K562 (cell line): ENCODE results near the gene PGF. TPM values are rescaled to one million over a fixed set of nuclear protein-coding genes. Genes with fewer than 3 reads are reported as not detected.

Experiments used
- BMI1 ChIP-seq: fragments of 150-350 bp; IDR thresholded peaks from 2 replicates; pipeline ENCODE4 v1.6.1; 2014; ENCODE audit warnings: low read length
- C11orf30 ChIP-seq: fragments of 450-650 bp; IDR thresholded peaks from 2 replicates; pipeline ENCODE4 v1.6.1; 2016; ENCODE audit warnings: low read depth, mild to moderate bottlenecking
- CC2D1A ChIP-seq: fragments of 450-650 bp; IDR thresholded peaks from 2 replicates; pipeline ENCODE4 v1.6.1; 2017; ENCODE audit warnings: mild to moderate bottlenecking
- CEBPB ChIP-seq: fragments of 450-650 bp; IDR thresholded peaks from 2 replicates; pipeline ENCODE4 v1.6.1; 2016; ENCODE audit warnings: missing genetic modification characterization, missing compliant biosample characterization
- CTCFL ChIP-seq: IDR thresholded peaks from 2 replicates; pipeline ENCODE4 v1.6.1; 2011; ENCODE audit warnings: borderline replicate concordance, low read depth, mild to moderate bottlenecking, moderate library complexity, low read length; ENCODE audit not compliant: insufficient read depth, poor library complexity, severe bottlenecking
- DACH1 ChIP-seq: fragments of 450-650 bp; IDR thresholded peaks from 2 replicates; pipeline ENCODE4 v1.6.1; 2018; ENCODE audit not compliant: partially characterized antibody
- ETS1 ChIP-seq: conservative IDR thresholded peaks from 2 replicates; pipeline ENCODE4 v1.6.1; 2011; ENCODE audit warnings: low read depth, mild to moderate bottlenecking, low read length; ENCODE audit not compliant: control insufficient read depth
- FOXJ3 ChIP-seq: sonication (generic); formaldehyde crosslinking; IDR thresholded peaks from 2 replicates; pipeline ENCODE4 v1.4.0; 2020; ENCODE audit warnings: mild to moderate bottlenecking, missing genetic modification reagents
- HOXB6 ChIP-seq: fragments of 250-450 bp; sonication (Bioruptor Pico); IDR thresholded peaks from 2 replicates; pipeline ENCODE4 v1.5.1; 2022; ENCODE audit warnings: mild to moderate bottlenecking, borderline replicate concordance
- MAFK ChIP-seq: IDR thresholded peaks from 2 replicates; pipeline ENCODE4 v1.6.1; 2011; ENCODE audit warnings: low read length, improper control_type of control experiment
- NR2C1 ChIP-seq, 2 experiments: fragments of 450-650 bp; IDR thresholded peaks; 2 replicates each; pipeline ENCODE4 v1.6.1; 2017; ENCODE audit warnings: mild to moderate bottlenecking in 2 of 2, antibody characterized with exemption in 1 of 2, inconsistent platforms in 1 of 2, missing compliant biosample characterization in 1 of 2, missing genetic modification characterization in 1 of 2
- PREB ChIP-seq: sonication (generic); formaldehyde crosslinking; IDR thresholded peaks from 2 replicates; pipeline ENCODE4 v1.8.1; 2023; ENCODE audit warnings: mild to moderate bottlenecking, missing genetic modification reagents
- RBM17 ChIP-seq: fragments of 200-400 bp; formaldehyde crosslinking; IDR thresholded peaks from 2 replicates; pipeline ENCODE4 v1.6.1; 2017; ENCODE audit warnings: low read depth, mild to moderate bottlenecking, low read length, borderline replicate concordance
- SAP30 ChIP-seq: fragments of 200-600 bp; sonication (generic); IDR thresholded peaks from 2 replicates; pipeline ENCODE4 v1.6.1; 2012; ENCODE audit warnings: borderline replicate concordance, low read depth, mild to moderate bottlenecking, moderate library complexity, low read length, control low read depth, inconsistent platforms; ENCODE audit not compliant: insufficient read depth, poor library complexity, severe bottlenecking
- SMARCA5 ChIP-seq: fragments of 450-650 bp; IDR thresholded peaks from 2 replicates; pipeline ENCODE4 v1.6.1; 2016
- TAF15 ChIP-seq: fragments of 200-400 bp; formaldehyde crosslinking; IDR thresholded peaks from 2 replicates; pipeline ENCODE4 v1.6.1; 2017; ENCODE audit warnings: mild to moderate bottlenecking, low read depth, low read length, moderate library complexity
- TBL1XR1 ChIP-seq, 2 experiments: IDR thresholded peaks; 2 replicates each; pipeline ENCODE4 v1.6.1; 2012; ENCODE audit warnings: improper control_type of control experiment in 2 of 2, low read length in 2 of 2, mild to moderate bottlenecking in 1 of 2
- ZBTB2 ChIP-seq: fragments of 450-650 bp; IDR thresholded peaks from 2 replicates; pipeline ENCODE4 v1.6.1; 2016; ENCODE audit warnings: antibody characterized with exemption
- ZNF274 ChIP-seq: IDR thresholded peaks from 2 replicates; pipeline ENCODE4 v1.6.1; 2011; ENCODE audit warnings: low read depth, mild to moderate bottlenecking, low read length, moderate library complexity, borderline replicate concordance
- ZNF76 ChIP-seq: fragments of 250-450 bp; sonication (Bioruptor Pico); IDR thresholded peaks from 2 replicates; pipeline ENCODE4 v1.4.0; 2020; ENCODE audit warnings: mild to moderate bottlenecking, moderate library complexity, borderline replicate concordance
- polyA plus RNA-seq, 8 experiments: library from polyadenylated mRNA; depleted of rRNA in 4 of 8; stranded (reverse) in 5 of 8; unstranded in 3 of 8; fragments of >200 nt; fragmentation: Nextera tagmentation in 2 of 8; fragmentation: Illumina TruSeq in 1 of 8; extraction: Ambion mirVana in 2 of 8; extraction: Trizol in 1 of 8; gene quantifications; 2 replicates each; pipeline versions ENCODE4 v1.2.1 to v1.2.3, GENCODE V29; 2011 to 2014; ENCODE audit warnings: inconsistent platforms in 1 of 8, missing spikeins in 1 of 8
- total RNA-seq, 7 experiments: library from RNA; depleted of rRNA in 6 of 7; stranded (reverse); fragments of >200 nt in 6 of 7; fragmentation: Illumina TruSeq in 2 of 7; extraction: Trizol in 2 of 7; gene quantifications; 2 replicates each; pipeline versions ENCODE4 v1.2.1 to v1.2.3, GENCODE V29; 2011 to 2021; ENCODE audit warnings: low replicate concordance in 1 of 7

Gene PGF
- total and polyA plus RNA-seq, 9 of the 15 experiments (the other 6 are each of a cell fraction or from before 2014, with no cell fraction given) = 0.04 to 0.44 (median 0.18) TPM

- TF ChIP-seq PREB (no peak), DACH1 (no peak), BMI1 (no peak), TAF15 (no peak), MAFK (no peak), ZBTB2 (no peak), FOXJ3 (CRISPR knock-in tag) (no peak), ETS1 (no peak), C11orf30 (no peak), TBL1XR1 (IDR thresholded peaks at IDR 0.05; ENCODE audit: low read length in 2 of 2) (no peak), CEBPB (tag) (no peak), HOXB6 (CRISPR knock-in tag) (no peak), CC2D1A (no peak), ZNF274 (no peak), RBM17 (no peak), NR2C1 (IDR thresholded peaks at IDR 0.05) (no peak), NR2C1 (tag; IDR thresholded peaks at IDR 0.05) (0 out of 2 replicates have a peak, but pooled peaks have one; percentile 14), SMARCA5 (no peak), ZNF76 (CRISPR knock-in tag) (no peak), SAP30 (no peak), CTCFL (no peak)
These were observed 5.4 kb downstream of the PGF start (continued) for GRCh38 chr14:74949859-74950573.
